HG03442 (cell line): ENCODE data around the gene REG1A.

ENCODE experiments used
- ATAC-seq: cut with Tn5 transposase; IDR thresholded peaks from one replicate; pipeline ENCODE4 v1.9.1; 2021; ENCODE audit warnings: mild to moderate bottlenecking, moderate library complexity; ENCODE audit not compliant: unreplicated experiment

Gene REG1A, protein sequence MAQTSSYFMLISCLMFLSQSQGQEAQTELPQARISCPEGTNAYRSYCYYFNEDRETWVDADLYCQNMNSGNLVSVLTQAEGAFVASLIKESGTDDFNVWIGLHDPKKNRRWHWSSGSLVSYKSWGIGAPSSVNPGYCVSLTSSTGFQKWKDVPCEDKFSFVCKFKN

DNA sequence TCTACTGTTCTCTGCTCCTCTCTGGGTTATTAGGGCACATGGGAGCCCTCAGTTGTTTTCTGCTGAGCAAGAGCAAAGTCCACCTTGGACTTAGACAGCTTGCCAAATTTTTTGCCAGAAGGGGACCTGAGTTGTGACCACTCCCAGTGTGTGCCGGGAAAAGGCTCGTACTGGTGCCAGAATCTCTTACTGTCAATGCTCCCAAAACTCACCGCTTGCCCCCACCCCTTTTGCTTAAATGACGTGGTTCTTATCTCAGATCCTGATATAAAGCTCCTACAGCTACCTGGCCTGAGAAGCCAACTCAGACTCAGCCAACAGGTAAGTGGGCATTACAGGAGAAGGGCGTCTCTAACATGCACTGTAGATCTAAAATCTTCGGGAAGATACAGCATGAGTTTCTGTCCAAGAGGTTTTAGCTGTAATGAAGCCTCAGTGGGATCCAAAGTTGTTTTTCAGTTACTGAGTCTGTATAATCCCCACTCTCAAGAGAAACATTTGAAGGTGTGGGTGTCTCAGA is at the start of gene REG1A:
Gene REG1A, plus strand, starts transcription at position 295 of the 520 bp plus-strand sequence. CDS start 374 bp downstream, outside the sequence.
- no peak for ATAC-seq

DNA sequence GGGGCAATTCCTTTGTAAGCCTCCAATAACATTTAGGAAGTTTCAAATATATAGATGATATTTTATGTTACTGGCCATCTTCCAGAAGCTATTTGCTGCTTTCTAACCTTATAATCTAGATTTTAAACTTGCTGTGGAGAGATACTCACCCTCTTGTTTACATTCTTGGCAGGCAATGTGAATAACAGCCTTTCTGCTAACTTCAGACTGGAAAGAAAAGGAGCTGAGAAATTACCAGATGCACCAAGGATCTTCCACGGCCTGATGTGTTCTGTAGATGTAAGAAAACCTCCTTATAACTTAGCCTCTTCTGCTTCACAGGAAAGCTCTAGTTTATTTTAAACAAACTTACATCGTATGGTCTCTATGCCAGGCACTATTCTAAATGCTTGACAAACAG is 49.2 kb upstream of the REG1A start:
- ATAC-seq, result no peak

DNA sequence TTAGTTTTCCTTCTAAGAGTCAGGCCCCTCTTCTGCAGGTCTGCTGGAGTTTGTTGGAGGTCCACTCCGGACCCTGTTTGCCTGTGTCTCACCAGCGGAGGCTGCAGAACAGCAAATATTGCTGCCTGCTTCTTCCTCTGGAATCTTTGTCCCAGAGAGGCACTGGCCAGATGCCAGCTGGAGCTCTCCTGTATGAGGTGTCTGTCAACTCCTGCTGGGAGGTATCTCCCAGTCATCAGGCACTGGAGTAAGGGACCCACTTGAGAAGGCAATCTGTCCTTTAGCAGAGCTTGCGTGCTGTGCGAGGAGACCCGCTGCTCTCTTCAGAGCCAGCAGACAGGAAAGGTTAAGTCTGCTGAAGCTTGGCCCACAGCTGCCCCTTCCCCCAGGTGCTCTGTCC is 37.3 kb upstream of the REG1A start:
- no peak for ATAC-seq

DNA sequence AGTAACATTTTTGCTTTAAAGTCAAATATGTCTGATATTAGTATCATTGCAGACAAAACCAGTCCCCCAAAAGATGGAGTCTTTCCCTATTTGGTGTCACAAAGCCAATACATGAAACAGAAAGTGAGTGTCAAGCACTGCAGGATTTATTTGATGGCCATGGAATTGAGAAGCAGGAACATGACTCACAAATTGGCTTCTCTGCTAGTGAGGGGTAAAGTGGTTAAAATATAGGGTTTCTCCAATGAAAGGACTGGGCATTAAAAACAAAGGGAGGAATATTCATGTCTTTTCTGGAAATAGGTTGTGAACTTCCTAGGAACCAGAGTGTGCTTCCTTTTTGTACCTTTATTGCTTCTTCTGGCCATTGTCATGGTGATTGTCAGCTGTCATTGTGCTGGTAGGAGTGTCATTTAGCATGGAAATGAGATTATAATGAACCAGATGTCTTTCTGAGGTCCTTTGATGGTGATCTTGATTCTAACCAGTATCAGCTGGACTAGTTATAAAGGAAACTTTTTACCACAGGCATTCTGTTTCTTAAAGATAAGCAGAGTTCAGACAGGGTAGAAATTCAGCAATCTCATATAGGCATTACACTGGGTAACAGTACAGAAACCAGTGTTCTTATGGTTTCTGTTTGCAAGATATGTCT is 36.6 kb upstream of the REG1A start:
- ATAC-seq, result no peak

DNA sequence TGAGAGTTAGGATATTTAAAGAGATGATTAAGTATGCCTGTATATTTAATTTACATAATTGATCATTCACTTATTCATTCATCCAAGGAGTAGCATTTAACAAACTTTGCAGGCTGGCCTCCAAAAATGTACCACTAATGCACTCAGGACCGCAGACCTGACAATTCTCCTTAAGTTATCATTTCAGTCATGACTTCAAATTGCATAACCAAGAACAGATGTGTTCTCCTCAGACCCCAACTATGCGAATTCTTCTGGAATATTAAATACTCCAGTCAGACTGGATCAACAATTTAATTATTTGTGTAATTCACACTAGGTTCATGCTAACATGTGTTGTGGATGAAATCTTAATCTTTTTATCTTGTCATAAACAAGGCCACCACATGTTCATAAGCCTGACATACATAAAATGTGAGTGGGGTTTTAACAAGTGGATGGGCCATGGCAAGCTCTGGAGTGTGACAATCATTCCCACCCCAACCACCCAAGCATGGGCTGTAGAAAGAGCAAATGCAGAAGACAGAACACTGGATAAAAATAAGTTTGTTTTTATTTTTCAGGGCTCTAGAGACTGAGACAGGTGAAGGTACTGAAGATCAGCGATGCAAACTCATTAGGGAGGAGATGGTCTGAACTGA is 35.7 kb upstream of the REG1A start:
- ATAC-seq, result no peak

DNA sequence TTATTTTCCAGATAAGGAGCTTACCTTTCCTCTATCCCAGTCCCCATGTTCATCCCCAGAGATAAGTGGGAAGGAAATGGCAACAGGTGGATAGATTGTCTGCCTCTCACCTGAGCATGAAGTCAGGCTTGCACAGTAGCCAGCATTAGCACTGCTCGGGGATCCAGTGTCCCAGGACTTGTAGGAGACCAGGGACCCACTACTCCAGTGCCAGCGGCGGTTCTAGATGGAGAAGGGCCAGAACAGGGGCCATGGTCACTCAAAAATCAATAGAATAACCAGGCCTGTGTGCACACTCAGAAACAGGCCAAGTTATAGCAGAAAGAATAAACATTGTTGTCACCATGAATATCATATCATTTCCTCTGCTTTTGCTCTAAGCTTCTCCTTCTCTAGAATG is 34.9 kb upstream of the REG1A start:
- ATAC-seq, result no peak

DNA sequence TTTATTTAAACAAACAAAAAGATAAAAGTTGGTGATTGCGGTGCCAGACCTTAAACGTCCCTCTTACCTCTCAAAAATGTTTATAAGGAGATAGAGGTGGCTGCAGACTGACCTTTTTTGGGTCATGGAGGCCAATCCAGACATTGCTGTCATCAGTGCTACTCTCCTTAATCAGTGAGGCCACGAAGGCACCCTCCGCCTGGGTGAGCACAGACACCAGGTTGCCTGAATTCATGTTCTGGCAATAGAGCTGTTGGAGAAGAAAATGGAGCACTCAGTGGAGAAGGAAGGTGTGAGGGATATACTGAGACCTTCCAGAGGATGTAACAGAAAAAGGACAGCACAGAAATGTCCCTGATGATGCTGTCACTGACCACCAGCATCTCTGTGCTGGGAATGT is 34.0 kb upstream of the REG1A start:
- ATAC-seq, result no peak

DNA sequence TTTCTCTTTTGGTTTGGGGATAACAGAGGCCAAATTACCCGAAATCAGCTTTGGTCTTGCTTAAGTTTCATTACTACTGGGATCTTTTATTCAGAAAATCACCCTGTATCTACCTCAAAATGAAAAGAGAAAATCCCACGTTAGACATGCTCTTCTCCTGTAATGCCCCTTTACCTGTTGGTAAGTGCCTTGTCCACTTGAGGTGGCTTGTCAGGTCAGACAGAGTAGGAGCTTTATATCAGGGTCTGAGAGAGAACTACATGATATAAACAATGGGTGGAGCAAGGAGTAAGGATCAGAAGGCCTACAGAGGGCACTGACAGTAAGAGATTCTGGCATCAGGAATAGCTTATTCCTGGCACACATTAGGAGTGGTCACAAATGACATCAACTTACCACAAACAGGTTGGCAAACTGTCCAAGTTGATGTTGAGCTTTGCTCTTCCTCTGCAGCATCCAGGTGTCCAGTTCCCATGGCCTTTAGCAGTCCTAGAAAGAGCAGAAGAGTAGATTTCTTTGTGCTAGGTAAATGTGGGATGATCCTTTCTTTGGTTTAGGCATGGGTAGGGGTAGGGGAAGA is 32.4 kb upstream of the REG1A start, which contains the start of gene REG1B:
Gene REG1B, minus strand, starts transcription at position 209 of the 580 bp plus-strand sequence. CDS start 381 bp downstream, outside the sequence.
- ATAC-seq, result no peak

DNA sequence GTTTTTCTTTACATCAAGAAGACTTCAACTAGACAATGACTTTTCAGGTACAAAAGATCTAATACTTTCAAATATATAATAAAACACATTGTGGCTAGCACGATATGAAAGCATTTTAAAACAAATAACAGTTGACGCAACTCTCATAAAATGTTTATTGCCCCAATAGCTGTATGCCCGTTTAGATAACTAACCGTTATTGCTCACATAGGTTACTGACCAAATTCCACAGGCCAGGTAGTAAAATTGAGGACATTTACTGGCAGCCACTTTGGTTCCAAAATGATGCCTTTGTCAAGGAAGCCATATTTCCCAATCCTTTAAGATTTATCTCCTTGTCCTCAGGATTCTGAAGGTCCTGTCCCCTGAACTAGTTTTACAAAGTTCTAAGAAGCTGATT is 29.6 kb upstream of the REG1A start:
- ATAC-seq, result no peak

DNA sequence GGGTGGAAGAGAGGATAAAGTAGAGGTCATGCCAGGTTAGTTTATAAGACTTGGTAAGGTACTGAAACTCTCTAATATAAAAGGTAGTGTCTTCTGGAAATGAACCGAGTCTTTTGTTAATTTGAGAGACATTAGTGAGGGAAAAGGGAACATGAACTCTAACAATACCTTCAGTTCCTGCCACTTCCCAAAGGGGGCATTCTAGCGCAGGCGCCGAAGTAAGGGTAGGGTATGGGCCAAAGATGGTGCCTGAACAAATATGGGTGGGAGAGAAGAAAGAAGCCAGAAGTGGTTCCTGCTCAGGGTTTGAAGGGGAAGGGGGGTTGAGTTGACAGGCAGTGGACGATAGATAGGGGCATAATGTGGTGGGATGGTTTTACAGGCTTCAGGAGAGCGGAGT is 22.4 kb upstream of the REG1A start:
- no peak for ATAC-seq

DNA sequence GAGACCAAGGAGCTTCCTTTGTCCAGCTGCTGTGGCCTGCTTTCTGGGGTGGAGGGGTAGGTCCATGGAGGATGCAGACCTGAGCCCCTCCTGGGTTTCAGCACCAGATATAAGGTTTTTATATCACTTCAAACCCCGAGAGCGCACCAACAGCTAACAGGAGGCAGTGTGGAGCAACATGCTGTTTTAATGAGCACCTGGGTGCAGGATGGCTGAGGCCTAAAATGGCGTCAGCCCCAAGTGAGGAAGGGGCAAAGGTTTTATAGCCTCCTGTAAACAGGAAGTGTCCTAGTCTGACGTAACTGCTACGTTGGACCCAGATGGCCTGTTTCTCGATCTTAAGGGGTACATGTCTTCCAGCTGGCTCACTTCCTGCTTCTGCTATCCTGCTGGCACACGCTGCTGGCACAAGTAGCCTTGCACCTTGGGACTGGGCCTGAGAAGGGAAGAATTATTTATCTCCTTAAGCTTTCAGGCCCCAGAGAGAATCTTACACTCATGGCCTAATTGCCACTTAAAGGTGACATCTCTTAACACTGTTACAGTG is 21.1 kb upstream of the REG1A start:
- ATAC-seq, result no peak

DNA sequence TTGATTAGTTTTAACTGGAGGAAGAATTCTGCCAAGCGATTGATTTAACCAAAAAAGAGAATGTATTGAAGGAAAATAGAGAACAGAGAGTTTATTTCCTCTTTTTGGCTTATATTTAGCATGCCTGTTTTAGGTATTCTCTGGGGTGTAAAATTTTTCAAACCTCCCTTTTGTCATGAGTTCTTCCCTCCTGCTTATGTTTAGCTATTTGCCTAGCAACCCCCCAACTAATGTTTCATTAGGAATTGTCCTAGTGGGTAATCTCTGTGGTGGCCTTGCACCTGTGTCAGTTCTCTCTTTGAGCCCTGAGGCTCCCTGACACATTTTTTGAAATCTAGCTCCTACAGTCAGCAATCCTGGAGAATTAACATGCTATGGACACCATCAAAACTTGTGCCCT is 20.0 kb upstream of the REG1A start:
- ATAC-seq, result no peak

DNA sequence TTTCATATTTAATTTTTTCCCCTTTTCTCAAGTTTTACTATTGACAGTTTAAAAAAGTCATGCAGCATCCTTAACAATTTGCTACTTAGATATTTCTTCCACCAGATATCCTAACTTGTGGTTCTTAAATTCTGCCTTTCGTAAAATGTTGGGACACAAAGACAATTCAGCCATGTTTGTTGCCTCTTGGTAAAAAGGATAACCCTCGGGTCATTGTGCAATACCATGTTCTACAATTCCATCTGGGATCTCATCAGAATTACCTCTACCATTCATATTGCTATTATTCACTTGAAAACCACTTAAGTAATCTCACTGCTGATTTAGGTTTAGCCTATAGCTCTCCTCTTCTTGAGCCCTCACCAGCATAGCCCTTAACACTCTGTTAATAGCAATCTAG is 19.3 kb upstream of the REG1A start:
- ATAC-seq, result no peak

DNA sequence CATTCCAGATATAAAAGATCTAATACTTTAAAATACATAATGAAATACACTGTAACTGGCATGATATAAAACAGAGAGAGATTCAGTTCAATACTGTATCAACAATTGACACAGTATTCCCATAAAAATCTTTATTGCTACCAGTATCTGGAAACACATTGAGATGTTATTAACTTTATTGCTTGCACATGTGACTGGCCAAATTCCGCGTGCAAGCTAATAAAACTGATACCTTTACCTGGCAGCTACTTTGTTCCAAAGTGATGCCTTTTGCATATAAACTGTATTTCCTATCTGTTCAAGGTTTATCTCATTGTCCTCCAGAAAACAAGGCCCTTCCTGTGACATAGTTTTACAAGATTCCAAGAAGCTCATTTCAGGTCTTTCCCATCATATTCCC is 17.1 kb upstream of the REG1A start:
- ATAC-seq, result no peak

DNA sequence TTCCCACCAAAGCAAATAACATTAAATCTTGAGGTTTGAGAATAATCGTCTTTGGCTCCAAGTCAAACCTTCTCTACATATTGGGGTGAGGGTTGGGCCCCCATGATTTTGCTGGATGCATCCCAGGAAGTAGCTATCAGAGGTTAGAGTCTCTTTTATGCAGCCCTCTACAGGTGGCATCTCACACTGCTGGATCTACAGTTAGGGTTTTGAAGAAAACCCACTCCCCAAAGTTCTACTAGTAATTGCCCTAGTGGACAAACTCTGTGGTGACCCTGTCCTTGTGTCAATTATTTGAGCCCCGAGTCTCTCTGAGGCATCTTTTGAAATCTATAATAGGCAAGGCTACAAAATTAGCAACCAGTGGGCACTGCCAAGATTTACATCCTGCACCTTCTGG is 15.0 kb upstream of the REG1A start:
- ATAC-seq, result no peak

DNA sequence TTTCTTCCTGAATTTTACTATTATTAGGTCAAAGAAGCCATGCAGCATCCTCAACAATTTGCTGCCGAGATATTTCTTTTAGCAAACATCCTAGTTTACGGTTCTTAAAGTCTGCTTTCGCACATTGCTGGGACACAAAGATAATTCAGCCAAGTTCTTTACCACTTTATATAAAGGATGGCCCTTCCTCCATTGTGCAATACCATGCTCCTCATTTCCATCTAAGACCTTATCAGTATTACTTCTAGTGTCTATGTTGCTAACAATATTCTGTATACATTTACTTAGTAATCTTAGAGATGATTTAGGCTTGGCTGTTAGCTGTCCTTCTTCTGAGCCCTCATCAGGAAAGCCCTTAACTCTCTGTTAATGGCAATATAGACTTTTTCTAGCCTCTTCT is 8.0 kb upstream of the REG1A start:
- ATAC-seq, result no peak

DNA sequence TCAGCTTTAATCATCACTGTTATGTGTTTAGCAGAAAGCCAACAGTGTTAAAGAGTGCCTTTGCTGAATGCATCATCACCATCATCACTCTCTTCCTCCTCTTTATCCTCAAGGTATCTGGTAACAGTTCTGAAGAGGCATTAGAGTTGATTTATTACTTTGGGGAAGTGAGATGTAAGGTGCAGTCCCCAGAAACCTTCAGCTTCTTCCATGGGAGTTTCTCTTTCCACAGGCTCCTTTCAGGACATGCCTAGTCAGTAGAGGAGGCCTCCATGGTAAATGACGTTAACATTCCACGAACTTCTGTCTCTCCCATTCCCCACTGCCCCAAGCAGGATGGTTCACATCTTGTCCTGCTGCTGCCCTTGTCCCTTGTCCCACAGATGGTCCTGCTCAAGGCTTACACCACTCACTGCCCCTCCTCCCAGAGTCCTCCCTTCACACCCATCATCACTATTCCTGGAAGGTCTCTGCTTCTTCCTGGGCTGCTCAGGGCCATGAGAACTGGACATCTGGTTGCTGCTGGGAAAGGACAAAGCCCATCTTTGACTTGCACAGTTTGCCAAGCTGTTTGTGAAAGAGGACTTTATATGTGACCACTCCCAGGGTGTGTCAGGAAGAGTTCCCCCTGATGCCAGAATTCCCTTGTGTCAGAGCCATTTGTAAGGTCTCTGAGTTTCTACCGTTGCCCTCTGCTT is 5.3 kb upstream of the REG1A start:
- no peak for ATAC-seq

DNA sequence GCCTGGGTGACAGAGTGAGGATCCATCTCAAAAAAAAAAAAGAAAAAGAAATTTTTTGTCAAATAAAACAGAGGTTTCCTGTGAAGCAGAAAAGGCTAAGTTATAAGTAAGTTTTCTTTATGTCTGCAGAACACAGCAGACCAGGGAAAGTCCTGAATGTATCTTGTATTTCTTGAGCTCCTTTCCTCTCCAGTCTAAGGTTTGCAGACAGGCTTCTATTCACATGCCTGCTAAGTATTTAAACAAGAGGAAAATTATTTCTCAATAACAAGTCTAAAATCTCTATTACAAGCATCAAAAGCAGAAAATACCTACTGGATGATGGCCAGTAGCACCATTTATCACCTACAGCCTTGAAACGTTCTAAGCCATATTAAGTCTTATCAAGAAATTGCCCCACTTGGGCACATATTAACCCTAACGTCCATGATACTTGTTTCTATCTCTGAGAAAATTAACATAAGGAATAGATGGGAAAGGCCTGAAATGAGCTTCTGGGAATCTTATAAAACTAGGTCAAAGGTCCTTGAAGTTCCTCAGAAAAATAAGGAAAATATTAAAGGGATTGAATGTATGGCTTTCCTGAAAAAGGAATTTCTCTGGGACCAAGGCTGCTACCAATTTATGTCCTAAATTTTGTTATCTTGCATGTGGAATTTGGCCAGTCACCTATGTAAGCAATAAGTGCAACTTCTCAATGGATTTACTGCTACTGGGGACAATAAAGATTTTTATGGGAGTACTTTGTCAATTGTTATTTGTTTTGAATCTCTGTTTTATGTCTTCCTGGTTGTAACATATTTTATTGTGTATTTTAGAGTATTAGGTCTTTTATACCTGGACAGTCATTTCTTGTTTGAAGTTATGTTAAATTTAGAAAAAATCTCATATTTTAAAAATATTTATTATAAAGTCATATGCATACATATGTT is 3.0 kb upstream of the REG1A start:
- ATAC-seq, result no peak

DNA sequence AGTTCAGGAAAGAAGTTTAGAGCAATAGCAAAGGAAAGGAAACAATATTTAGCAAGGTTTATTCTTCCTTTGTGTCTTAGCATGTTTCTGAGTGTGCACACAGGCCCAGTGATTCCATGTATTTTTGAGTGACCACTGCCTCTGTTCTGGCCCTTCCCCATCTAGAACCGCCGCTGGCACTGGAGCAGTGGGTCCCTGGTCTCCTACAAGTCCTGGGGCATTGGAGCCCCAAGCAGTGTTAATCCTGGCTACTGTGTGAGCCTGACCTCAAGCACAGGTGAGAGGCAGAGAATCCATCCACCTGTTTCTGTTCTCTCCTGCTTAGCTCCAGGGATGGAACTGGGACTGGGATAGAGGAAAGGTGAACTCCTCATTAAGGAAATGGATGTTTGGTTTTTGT is 2.4 kb downstream of the REG1A start:
- no peak for ATAC-seq
